HepG2 (cell line): Measurements from ENCODE around the gene DHX58. TPM values are rescaled to one million over a fixed set of nuclear protein-coding genes. Genes with fewer than 3 reads are reported as not detected.

Experiments used
- ATAC-seq: fragments of 200-7000 bp; cut with Tn5 transposase; 3 replicates; pipeline ENCODE4 v1.9.1; 2020; ENCODE audit warnings: mild to moderate bottlenecking, moderate library complexity
- BruUV-seq: library from RNA; stranded (reverse); fragments of 400-500 nt; replicated peaks from 2 replicates; lab custom pipeline; 2021; lab: Mats Ljungman, UMichigan
- CTCF ChIA-PET: fragments of 300-600 bp; formaldehyde crosslinking; extraction: SDS; loops from one replicate; lab custom pipeline; 2021; ENCODE audit warnings: low total read pairs, inconsistent platforms, low intra/inter-chr PET ratio; lab: Yijun Ruan, JAX
- POLR2A ChIA-PET: fragments of 350-600 bp; sonication (Branson Sonifier 250); formaldehyde crosslinking; loops from one replicate; lab custom pipeline; 2020; ENCODE audit warnings: antibody characterized with exemption, inconsistent platforms; lab: Yijun Ruan, JAX
- DNase-seq: peaks from one replicate; pipeline ENCODE4 v3.0.0-alpha.2; 2015; ENCODE audit warnings: low spot score
- FAIRE-seq: peaks from 3 replicates; lab custom pipeline; 2011; peaks lifted over from hg19 to GRCh38; lab: Jason Lieb, UNC
- H2AFZ ChIP-seq: one replicate; pipeline ENCODE4 v1.6.1; 2011; ENCODE audit warnings: low read length, inconsistent platforms
- H3K27ac ChIP-seq: fragments of 300-600 bp; 3 replicates; pipeline ENCODE4 v1.8.0; 2011; ENCODE audit warnings: mixed run types, mild to moderate bottlenecking, mixed read lengths, low read length, inconsistent platforms; ENCODE audit not compliant: insufficient read depth; ENCODE audit errors: extremely low read length
- H3K27me3 ChIP-seq, 2 experiments: fragments of 200-600 bp in 1 of 2; 2 replicates in 1 of 2; 3 replicates in 1 of 2; pipeline versions ENCODE4 v1.6.0 to v1.8.0; 2011; ENCODE audit warnings: low read length in 2 of 2, mild to moderate bottlenecking in 2 of 2, moderate library complexity in 2 of 2, inconsistent platforms in 1 of 2; ENCODE audit not compliant: insufficient read depth in 2 of 2, control insufficient read depth in 1 of 2
- H3K36me3 ChIP-seq, 2 experiments: fragments of 200-600 bp in 1 of 2; replicated peaks in 1 of 2; 2 replicates in 1 of 2; 3 replicates in 1 of 2; pipeline versions ENCODE4 v1.5.1 to v1.8.0; 2011; ENCODE audit warnings: low read length in 2 of 2, inconsistent platforms in 1 of 2; ENCODE audit not compliant: insufficient read depth in 2 of 2, control insufficient read depth in 1 of 2
- H3K4me1 ChIP-seq: 2 replicates; pipeline ENCODE4 v1.5.1; 2012; ENCODE audit warnings: low read length, inconsistent platforms; ENCODE audit not compliant: insufficient read depth
- H3K4me2 ChIP-seq: 2 replicates; pipeline ENCODE4 v1.6.0; 2011; ENCODE audit warnings: low read depth, low read length, inconsistent platforms
- H3K4me3 ChIP-seq, 3 experiments: fragments of 200-600 bp in 1 of 3; sonication (generic), shearing (Covaris generic) in 1 of 3; replicated peaks in 1 of 3; 2 replicates each; pipeline ENCODE4 v1.5.1; 2011 to 2016; ENCODE audit warnings: low read length in 3 of 3, inconsistent platforms in 2 of 3, low read depth in 2 of 3, mild to moderate bottlenecking in 2 of 3, control low read depth in 1 of 3, mixed read lengths in 1 of 3; ENCODE audit not compliant: insufficient read depth in 1 of 3
- H3K79me2 ChIP-seq: one replicate; pipeline ENCODE4 v1.6.1; 2011; ENCODE audit warnings: low read length, inconsistent platforms; ENCODE audit not compliant: insufficient read depth
- H3K9ac ChIP-seq: 2 replicates; pipeline ENCODE4 v1.6.0; 2011; ENCODE audit warnings: mild to moderate bottlenecking, low read depth, low read length, inconsistent platforms; ENCODE audit not compliant: insufficient read depth
- H3K9me3 ChIP-seq: 2 replicates; pipeline ENCODE4 v1.5.1; 2012; ENCODE audit warnings: mild to moderate bottlenecking, low read length
- H4K20me1 ChIP-seq: 2 replicates; pipeline ENCODE4 v1.6.0; 2011; ENCODE audit warnings: inconsistent platforms, mild to moderate bottlenecking, low read length, moderate library complexity; ENCODE audit not compliant: insufficient read depth
- FOXJ3 ChIP-seq: sonication (generic); formaldehyde crosslinking; IDR thresholded peaks from 2 replicates; pipeline ENCODE4 v1.4.0; 2020; ENCODE audit warnings: missing genetic modification reagents, mild to moderate bottlenecking, borderline replicate concordance
- HOXA9 ChIP-seq: sonication (generic); formaldehyde crosslinking; IDR thresholded peaks from 2 replicates; pipeline ENCODE4 v1.8.1; 2022; ENCODE audit warnings: missing genetic modification reagents, mild to moderate bottlenecking, moderate library complexity, borderline replicate concordance
- JUNB ChIP-seq: sonication (generic); formaldehyde crosslinking; IDR thresholded peaks from 2 replicates; pipeline ENCODE4 v1.8.0; 2022; ENCODE audit warnings: missing genetic modification reagents, mild to moderate bottlenecking, borderline replicate concordance
- MTF2 ChIP-seq: sonication (generic); formaldehyde crosslinking; IDR thresholded peaks from 2 replicates; pipeline ENCODE4 v1.5.0; 2020; ENCODE audit warnings: missing genetic modification reagents, borderline replicate concordance
- ZNF253 ChIP-seq: sonication (generic); formaldehyde crosslinking; IDR thresholded peaks from 2 replicates; pipeline ENCODE4 v1.8.0; 2022; ENCODE audit warnings: mild to moderate bottlenecking, missing genetic modification reagents, borderline replicate concordance
- ZNF530 ChIP-seq: sonication (generic); formaldehyde crosslinking; IDR thresholded peaks from 2 replicates; pipeline ENCODE4 v1.5.0; 2020; ENCODE audit warnings: low read depth, mild to moderate bottlenecking, missing genetic modification reagents
- ZNF616 ChIP-seq: sonication (generic); formaldehyde crosslinking; IDR thresholded peaks from 2 replicates; pipeline ENCODE4 v1.5.0; 2020; ENCODE audit warnings: low read depth, mild to moderate bottlenecking, missing genetic modification reagents
- ZNF629 ChIP-seq: sonication (generic); formaldehyde crosslinking; conservative IDR thresholded peaks from 2 replicates; pipeline ENCODE4 v1.5.0; 2020; ENCODE audit warnings: missing genetic modification reagents
- ZNF83 ChIP-seq: sonication (generic); formaldehyde crosslinking; IDR thresholded peaks from 2 replicates; pipeline ENCODE4 v1.4.0; 2020; ENCODE audit warnings: missing genetic modification reagents, mild to moderate bottlenecking, borderline replicate concordance
- ZNF891 ChIP-seq: sonication (generic); formaldehyde crosslinking; IDR thresholded peaks from 2 replicates; pipeline ENCODE4 v1.5.0; 2020; ENCODE audit warnings: mild to moderate bottlenecking, missing genetic modification reagents
- WGBS: methylation state at CpG from one replicate; pipeline ENCODE4 v1.1.6; 2017; ENCODE audit warnings: low lambda C conversion rate; 5-methylcytosine and 5-hydroxymethylcytosine counted together
- in situ Hi-C: cut with HindIII; loops from 2 replicates; pipeline ENCODE4 v1.10.0; 2017; ENCODE audit warnings: low pct_unique_long_range_greater_than_20kb; ENCODE audit not compliant: extremely low pct_ligation_motif_present
- intact Hi-C: fragments of 100-400 bp; cut with micrococcal nuclease; formaldehyde crosslinking; loops from one replicate; pipeline ENCODE4 v1.10.0; 2022; ENCODE audit not compliant: unreplicated experiment
- polyA plus RNA-seq, 8 experiments: library from polyadenylated mRNA; depleted of rRNA in 3 of 8; stranded (reverse) in 7 of 8; unstranded in 1 of 8; fragments of >200 nt; fragmentation: Illumina TruSeq in 4 of 8; extraction: Trizol in 4 of 8; gene quantifications; 2 replicates each; pipeline versions ENCODE4 v1.2.1 to v1.2.3, GENCODE V29; 2011 to 2016; ENCODE audit warnings: low read depth in 4 of 8, missing spikeins in 1 of 8, mixed read lengths in 1 of 8; ENCODE audit not compliant: insufficient read depth in 1 of 8
- total RNA-seq, 5 experiments: library from RNA; depleted of rRNA; stranded (reverse); fragments of >200 nt; fragmentation: Illumina TruSeq; extraction: Trizol; gene quantifications; 2 replicates each; pipeline ENCODE4 v1.2.3, GENCODE V29; 2016; ENCODE audit warnings: low read depth in 1 of 5
- TF ChIP-seq, protein P1 (sequence below): IDR thresholded peaks from 2 replicates; pipeline ENCODE4 v1.6.1; 2016; ENCODE audit warnings: low read depth, missing genetic modification reagents, missing compliant biosample characterization
- TF ChIP-seq, protein P2 (sequence below): sonication (generic); formaldehyde crosslinking; IDR thresholded peaks from 2 replicates; pipeline ENCODE4 v1.5.1; 2020; ENCODE audit warnings: mild to moderate bottlenecking, missing genetic modification reagents, moderate library complexity
- TF ChIP-seq, protein P3 (sequence below): sonication (generic); formaldehyde crosslinking; IDR thresholded peaks from 2 replicates; pipeline ENCODE4 v1.5.0; 2020; ENCODE audit warnings: mild to moderate bottlenecking, missing genetic modification reagents, moderate library complexity

DHX58 gene
- total and polyA plus RNA-seq, 2 of the 13 experiments (the other 11 are each of a cell fraction or from before 2014, with no cell fraction given), result 6.7 to 7.8 TPM

DNA sequence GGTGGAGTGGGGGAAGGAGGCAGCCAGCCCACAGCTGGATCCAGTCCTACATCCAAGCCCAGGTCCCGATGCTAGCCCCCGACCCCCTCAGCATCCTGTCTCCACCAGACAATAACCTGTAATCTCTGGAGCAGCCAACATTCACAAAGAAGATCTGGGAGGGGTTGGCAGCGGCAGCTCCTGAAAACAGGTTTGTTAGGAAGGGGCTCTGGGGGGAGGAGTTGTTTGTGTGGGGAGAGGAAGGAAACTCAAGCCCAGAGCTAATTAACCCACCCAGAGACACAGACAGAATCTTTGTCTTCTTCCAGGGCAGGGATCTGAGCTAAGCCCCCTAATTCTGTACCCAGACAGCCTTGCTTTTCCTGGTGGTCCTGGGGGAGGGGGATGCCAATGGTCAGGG lies 57.5 kb downstream of the DHX58 start:
- 47% methylated on average over 3 of the region's 3 CpGs for WGBS
- POLR2A ChIA-PET, result interaction anchor here (0.9 to 1.6 kb wide), 2 partner anchors 57 to 89 kb away, joined by 3 to 4 read pairs; partner anchors contain the start of genes CNP and DHX58
- no peaks in the 10 kb centered on the region for H3K9me3 ChIP-seq
- no TSS peak for BruUV-seq
- no peaks in the 10 kb centered on the region for H3K36me3 ChIP-seq
- peaks cover 43% of the 10 kb centered on the region for H3K4me1 ChIP-seq
- no peak overlapping the region for H3K27ac ChIP-seq
- no peaks in the 10 kb centered on the region for H4K20me1 ChIP-seq
- H3K27me3 ChIP-seq, result no peaks in the 10 kb centered on the region; a peak in 1 of 5 replicates
- no peak overlapping the region for H3K4me2 ChIP-seq
- no peak overlapping the region for H3K4me3 ChIP-seq
- H2AFZ ChIP-seq, result no peak overlapping the region
- in situ Hi-C loops, result no loop called here
- DNase-seq (no peak), ATAC-seq (no peak), FAIRE-seq (no peak)
- H3K79me2 ChIP-seq, result no peaks in the 10 kb centered on the region
- no peak overlapping the region for H3K9ac ChIP-seq
- CTCF ChIA-PET, result no interaction called here
- intact Hi-C loops, result no loop called here
- TF ChIP-seq ZNF530 (CRISPR knock-in tag) (no peak), ZNF616 (CRISPR knock-in tag) (no peak), FOXJ3 (CRISPR knock-in tag) (no peak), ZNF629 (CRISPR knock-in tag) (no peak), HOXA9 (CRISPR knock-in tag) (no peak), MTF2 (CRISPR knock-in tag) (no peak), ZNF891 (CRISPR knock-in tag) (no peak), ZNF83 (CRISPR knock-in tag) (no peak), ZNF253 (CRISPR knock-in tag) (no peak), JUNB (CRISPR knock-in tag) (no peak)
- TF ChIP-seq, protein P1, sequence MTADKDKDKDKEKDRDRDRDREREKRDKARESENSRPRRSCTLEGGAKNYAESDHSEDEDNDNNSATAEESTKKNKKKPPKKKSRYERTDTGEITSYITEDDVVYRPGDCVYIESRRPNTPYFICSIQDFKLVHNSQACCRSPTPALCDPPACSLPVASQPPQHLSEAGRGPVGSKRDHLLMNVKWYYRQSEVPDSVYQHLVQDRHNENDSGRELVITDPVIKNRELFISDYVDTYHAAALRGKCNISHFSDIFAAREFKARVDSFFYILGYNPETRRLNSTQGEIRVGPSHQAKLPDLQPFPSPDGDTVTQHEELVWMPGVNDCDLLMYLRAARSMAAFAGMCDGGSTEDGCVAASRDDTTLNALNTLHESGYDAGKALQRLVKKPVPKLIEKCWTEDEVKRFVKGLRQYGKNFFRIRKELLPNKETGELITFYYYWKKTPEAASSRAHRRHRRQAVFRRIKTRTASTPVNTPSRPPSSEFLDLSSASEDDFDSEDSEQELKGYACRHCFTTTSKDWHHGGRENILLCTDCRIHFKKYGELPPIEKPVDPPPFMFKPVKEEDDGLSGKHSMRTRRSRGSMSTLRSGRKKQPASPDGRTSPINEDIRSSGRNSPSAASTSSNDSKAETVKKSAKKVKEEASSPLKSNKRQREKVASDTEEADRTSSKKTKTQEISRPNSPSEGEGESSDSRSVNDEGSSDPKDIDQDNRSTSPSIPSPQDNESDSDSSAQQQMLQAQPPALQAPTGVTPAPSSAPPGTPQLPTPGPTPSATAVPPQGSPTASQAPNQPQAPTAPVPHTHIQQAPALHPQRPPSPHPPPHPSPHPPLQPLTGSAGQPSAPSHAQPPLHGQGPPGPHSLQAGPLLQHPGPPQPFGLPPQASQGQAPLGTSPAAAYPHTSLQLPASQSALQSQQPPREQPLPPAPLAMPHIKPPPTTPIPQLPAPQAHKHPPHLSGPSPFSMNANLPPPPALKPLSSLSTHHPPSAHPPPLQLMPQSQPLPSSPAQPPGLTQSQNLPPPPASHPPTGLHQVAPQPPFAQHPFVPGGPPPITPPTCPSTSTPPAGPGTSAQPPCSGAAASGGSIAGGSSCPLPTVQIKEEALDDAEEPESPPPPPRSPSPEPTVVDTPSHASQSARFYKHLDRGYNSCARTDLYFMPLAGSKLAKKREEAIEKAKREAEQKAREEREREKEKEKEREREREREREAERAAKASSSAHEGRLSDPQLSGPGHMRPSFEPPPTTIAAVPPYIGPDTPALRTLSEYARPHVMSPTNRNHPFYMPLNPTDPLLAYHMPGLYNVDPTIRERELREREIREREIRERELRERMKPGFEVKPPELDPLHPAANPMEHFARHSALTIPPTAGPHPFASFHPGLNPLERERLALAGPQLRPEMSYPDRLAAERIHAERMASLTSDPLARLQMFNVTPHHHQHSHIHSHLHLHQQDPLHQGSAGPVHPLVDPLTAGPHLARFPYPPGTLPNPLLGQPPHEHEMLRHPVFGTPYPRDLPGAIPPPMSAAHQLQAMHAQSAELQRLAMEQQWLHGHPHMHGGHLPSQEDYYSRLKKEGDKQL, result no peak
- TF ChIP-seq, protein P2, sequence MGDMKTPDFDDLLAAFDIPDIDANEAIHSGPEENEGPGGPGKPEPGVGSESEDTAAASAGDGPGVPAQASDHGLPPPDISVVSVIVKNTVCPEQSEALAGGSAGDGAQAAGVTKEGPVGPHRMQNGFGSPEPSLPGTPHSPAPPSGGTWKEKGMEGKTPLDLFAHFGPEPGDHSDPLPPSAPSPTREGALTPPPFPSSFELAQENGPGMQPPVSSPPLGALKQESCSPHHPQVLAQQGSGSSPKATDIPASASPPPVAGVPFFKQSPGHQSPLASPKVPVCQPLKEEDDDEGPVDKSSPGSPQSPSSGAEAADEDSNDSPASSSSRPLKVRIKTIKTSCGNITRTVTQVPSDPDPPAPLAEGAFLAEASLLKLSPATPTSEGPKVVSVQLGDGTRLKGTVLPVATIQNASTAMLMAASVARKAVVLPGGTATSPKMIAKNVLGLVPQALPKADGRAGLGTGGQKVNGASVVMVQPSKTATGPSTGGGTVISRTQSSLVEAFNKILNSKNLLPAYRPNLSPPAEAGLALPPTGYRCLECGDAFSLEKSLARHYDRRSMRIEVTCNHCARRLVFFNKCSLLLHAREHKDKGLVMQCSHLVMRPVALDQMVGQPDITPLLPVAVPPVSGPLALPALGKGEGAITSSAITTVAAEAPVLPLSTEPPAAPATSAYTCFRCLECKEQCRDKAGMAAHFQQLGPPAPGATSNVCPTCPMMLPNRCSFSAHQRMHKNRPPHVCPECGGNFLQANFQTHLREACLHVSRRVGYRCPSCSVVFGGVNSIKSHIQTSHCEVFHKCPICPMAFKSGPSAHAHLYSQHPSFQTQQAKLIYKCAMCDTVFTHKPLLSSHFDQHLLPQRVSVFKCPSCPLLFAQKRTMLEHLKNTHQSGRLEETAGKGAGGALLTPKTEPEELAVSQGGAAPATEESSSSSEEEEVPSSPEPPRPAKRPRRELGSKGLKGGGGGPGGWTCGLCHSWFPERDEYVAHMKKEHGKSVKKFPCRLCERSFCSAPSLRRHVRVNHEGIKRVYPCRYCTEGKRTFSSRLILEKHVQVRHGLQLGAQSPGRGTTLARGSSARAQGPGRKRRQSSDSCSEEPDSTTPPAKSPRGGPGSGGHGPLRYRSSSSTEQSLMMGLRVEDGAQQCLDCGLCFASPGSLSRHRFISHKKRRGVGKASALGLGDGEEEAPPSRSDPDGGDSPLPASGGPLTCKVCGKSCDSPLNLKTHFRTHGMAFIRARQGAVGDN, result no peak
- TF ChIP-seq, protein P3, sequence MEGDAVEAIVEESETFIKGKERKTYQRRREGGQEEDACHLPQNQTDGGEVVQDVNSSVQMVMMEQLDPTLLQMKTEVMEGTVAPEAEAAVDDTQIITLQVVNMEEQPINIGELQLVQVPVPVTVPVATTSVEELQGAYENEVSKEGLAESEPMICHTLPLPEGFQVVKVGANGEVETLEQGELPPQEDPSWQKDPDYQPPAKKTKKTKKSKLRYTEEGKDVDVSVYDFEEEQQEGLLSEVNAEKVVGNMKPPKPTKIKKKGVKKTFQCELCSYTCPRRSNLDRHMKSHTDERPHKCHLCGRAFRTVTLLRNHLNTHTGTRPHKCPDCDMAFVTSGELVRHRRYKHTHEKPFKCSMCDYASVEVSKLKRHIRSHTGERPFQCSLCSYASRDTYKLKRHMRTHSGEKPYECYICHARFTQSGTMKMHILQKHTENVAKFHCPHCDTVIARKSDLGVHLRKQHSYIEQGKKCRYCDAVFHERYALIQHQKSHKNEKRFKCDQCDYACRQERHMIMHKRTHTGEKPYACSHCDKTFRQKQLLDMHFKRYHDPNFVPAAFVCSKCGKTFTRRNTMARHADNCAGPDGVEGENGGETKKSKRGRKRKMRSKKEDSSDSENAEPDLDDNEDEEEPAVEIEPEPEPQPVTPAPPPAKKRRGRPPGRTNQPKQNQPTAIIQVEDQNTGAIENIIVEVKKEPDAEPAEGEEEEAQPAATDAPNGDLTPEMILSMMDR (CRISPR knock-in tag), result no peak
